Mammary epithelial cell (primary cell): ENCODE data around the gene SYT7.

ENCODE experiments used
- EZH2 ChIP-seq: IDR thresholded peaks from 2 replicates; pipeline ENCODE4 v1.6.1; 2012; ENCODE audit warnings: low read length, inconsistent platforms, borderline replicate concordance
- TF ChIP-seq, protein P1 (sequence below), 2 donors: IDR thresholded peaks in 1 of 2; conservative IDR thresholded peaks in 1 of 2; 2 replicates each; pipeline ENCODE4 v1.5.1; 2011 to 2012; ENCODE audit warnings: inconsistent platforms in 2 of 2, low read length in 2 of 2, mild to moderate bottlenecking in 2 of 2, control low read depth in 1 of 2, low read depth in 1 of 2; ENCODE audit not compliant: insufficient read depth in 1 of 2; ENCODE audit errors: extremely low read depth in 1 of 2

DNA sequence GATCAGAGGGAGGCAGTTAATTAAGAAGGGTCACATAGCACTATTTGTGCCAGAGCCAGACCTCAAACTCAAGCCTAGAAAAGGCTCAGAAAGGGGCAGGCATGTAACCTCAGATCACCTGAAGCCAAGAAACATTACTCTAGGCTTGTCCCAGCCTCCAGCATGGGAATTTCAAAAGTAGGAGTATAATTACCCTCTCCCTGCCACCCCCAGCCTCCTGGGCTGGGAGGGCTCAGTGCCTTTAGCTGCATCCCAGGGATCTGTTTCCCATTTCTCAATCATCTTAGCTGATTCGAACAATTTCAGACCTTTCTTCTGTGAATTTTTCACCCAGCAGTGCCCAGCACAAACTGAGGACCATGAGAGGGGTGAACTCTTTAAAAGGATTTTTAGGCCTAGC is 105.4 kb downstream of the SYT7 start:
- TF ChIP-seq, protein P1, sequence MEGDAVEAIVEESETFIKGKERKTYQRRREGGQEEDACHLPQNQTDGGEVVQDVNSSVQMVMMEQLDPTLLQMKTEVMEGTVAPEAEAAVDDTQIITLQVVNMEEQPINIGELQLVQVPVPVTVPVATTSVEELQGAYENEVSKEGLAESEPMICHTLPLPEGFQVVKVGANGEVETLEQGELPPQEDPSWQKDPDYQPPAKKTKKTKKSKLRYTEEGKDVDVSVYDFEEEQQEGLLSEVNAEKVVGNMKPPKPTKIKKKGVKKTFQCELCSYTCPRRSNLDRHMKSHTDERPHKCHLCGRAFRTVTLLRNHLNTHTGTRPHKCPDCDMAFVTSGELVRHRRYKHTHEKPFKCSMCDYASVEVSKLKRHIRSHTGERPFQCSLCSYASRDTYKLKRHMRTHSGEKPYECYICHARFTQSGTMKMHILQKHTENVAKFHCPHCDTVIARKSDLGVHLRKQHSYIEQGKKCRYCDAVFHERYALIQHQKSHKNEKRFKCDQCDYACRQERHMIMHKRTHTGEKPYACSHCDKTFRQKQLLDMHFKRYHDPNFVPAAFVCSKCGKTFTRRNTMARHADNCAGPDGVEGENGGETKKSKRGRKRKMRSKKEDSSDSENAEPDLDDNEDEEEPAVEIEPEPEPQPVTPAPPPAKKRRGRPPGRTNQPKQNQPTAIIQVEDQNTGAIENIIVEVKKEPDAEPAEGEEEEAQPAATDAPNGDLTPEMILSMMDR (conservative IDR thresholded peaks at IDR 0.05 in 1 of 2, IDR thresholded peaks at IDR 0.05 in 1 of 2; ENCODE audit: extremely low read depth in 1 of 2, insufficient read depth in 1 of 2, low read depth in 1 of 2, low read length in 2 of 2): no peak
- no peak for TF ChIP-seq EZH2
